Left lung (tissue), 10 donors: Measurements from ENCODE around the gene ARRDC2. TPM values are rescaled to one million over a fixed set of nuclear protein-coding genes. Genes with fewer than 3 reads are reported as not detected.
"Not testable (repeated sequence)": the region's sequence is repeated elsewhere in the genome, so short reads cannot be mapped to it uniquely, and the experiment has no call there.

Source experiments
- ATAC-seq: fragments of 200-7000 bp; cut with Tn5 transposase; one replicate; pipeline ENCODE4 v1.9.1; 2020; ENCODE audit warnings: moderate library complexity
- DNase-seq, 4 donors: peaks; one replicate each; pipeline ENCODE4 v3.0.0-alpha.2; 2013 to 2020
- H3K27ac ChIP-seq, 2 donors: fragments of 200-600 bp; sonication (generic) in 1 of 2; one replicate each; pipeline versions ENCODE4 v1.5.0 to v1.8.0; 2020 to 2021
- H3K27me3 ChIP-seq, 2 donors: fragments of 200-600 bp; sonication (generic) in 1 of 2; one replicate each; pipeline versions ENCODE4 v1.5.0 to v1.8.0; 2020 to 2021
- H3K36me3 ChIP-seq, 2 donors: fragments of 200-600 bp; sonication (generic) in 1 of 2; one replicate each; pipeline versions ENCODE4 v1.5.0 to v1.8.0; 2020 to 2021
- H3K4me1 ChIP-seq, 2 donors: fragments of 200-600 bp; one replicate each; pipeline ENCODE4 v1.8.0; 2021
- H3K4me3 ChIP-seq, 2 donors: fragments of 200-600 bp; sonication (generic) in 1 of 2; one replicate each; pipeline versions ENCODE4 v1.5.0 to v1.8.0; 2020 to 2021; ENCODE audit warnings: mild to moderate bottlenecking in 1 of 2
- H3K9me3 ChIP-seq, 2 donors: fragments of 200-600 bp; sonication (generic) in 1 of 2; one replicate each; pipeline versions ENCODE4 v1.5.0 to v1.8.0; 2020 to 2021
- CTCF ChIP-seq, 2 donors: fragments of 200-600 bp; sonication (generic) in 1 of 2; IDR thresholded peaks; one replicate each; pipeline versions ENCODE4 v1.5.0 to v1.8.0; 2021; ENCODE audit warnings: antibody characterized with exemption in 2 of 2
- intact Hi-C, 2 donors: fragments of 100-400 bp; cut with DNase I; formaldehyde crosslinking; loops; one replicate each; pipeline versions ENCODE4 v1.11.2 to v1.14.2; 2022
- polyA plus RNA-seq, 6 donors: library from polyadenylated mRNA; unstranded; fragments of 120-200 nt; gene quantifications; one replicate each; pipeline ENCODE4 v1.2.1, GENCODE V29; 2013; ENCODE audit not compliant: insufficient read length in 6 of 6
- total RNA-seq, 2 donors: library from RNA; stranded (reverse); fragmentation: NEBNext Ultra II Directional; extraction: Animal tissue kit (Norgen Biotek cat#: 25700); gene quantifications; one replicate each; pipeline ENCODE4 v1.2.1, GENCODE V29; 2021
- donor health status: DM: no; HTN: yes; CAD: no.
- donor health status: DM: no; HTN: no; CAD: no.

Gene ARRDC2
- total and polyA plus RNA-seq, 8 donors, result 7.4 to 37.8 (median 10.3) TPM

- intact Hi-C loops, result no loop called here
- peaks cover 0 to 58% of the 10 kb centered on the region in 2 donors for H3K4me1 ChIP-seq
Observed at GRCh38 chr19:18001777-18002345, 6.1 kb upstream of the ARRDC2 start.

GRCh38 chr19:18002347-18002850, 5.6 kb upstream of the ARRDC2 start:
- Histone ChIP-seq H3K9me3 (no peaks in the 10 kb centered on the region), H3K27ac (peak overlapping the region; percentile 90), H3K4me3 (peak overlapping the region; percentile 53 to 85), H3K4me1 (peaks cover 3 to 63% of the 10 kb centered on the region in 2 donors), H3K27me3 (no peaks in the 10 kb centered on the region), H3K36me3 (peaks cover 0 to 9% of the 10 kb centered on the region in 2 donors)
- peak in 2 of 4 donors; percentile 80 to 93 for DNase-seq
- intact Hi-C loops, result no loop called here
- TF ChIP-seq CTCF (IDR thresholded peaks at IDR 0.05), result no peak
- ATAC-seq, result no peak

More at GRCh38 chr19:18001777-18002345, 6.1 kb upstream of the ARRDC2 start:
- Histone ChIP-seq H3K27me3 (no peaks in the 10 kb centered on the region), H3K9me3 (no peaks in the 10 kb centered on the region), H3K4me3 (peak overlapping the region; percentile 53 to 85), H3K36me3 (peaks cover 0 to 9% of the 10 kb centered on the region in 2 donors), H3K27ac (peak overlapping the region; percentile 90)
- DNase-seq (no peak), ATAC-seq (no peak)
- no peak for TF ChIP-seq CTCF (IDR thresholded peaks at IDR 0.05)

- H3K9me3 ChIP-seq, H3K27me3 ChIP-seq, ATAC-seq, H3K4me3 ChIP-seq, H3K27ac ChIP-seq, DNase-seq: not testable (repeated sequence)
- intact Hi-C loops, result loop anchor here (2.0 to 5.0 kb wide), 2 partner anchors 52 to 53 kb away; no protein-coding TSS in a partner anchor
- H3K4me1 ChIP-seq, result peaks cover 14 to 62% of the 10 kb centered on the region in 2 donors
- peaks cover 0 to 32% of the 10 kb centered on the region in 2 donors for H3K36me3 ChIP-seq
Observed at GRCh38 chr19:18005750-18006149, 2.2 kb upstream of the ARRDC2 start.

GRCh38 chr19:18007044-18007916, 690 bp upstream of the ARRDC2 start:
- DNase-seq, result peak; percentile 73 to 96 (median 87)
- Histone ChIP-seq H3K4me3 (peak overlapping the region; percentile 31 to 53), H3K36me3 (peaks cover 0 to 48% of the 10 kb centered on the region in 2 donors), H3K9me3 (no peaks in the 10 kb centered on the region), H3K27me3 (no peaks in the 10 kb centered on the region), H3K4me1 (peaks cover 14 to 57% of the 10 kb centered on the region in 2 donors), H3K27ac (peak overlapping the region; percentile 74 to 75)
- intact Hi-C loops, result loop anchor here (2.0 to 5.0 kb wide), 2 partner anchors 50 to 52 kb away; no protein-coding TSS in a partner anchor
- ATAC-seq, result peak; percentile 91
- peak; percentile 98 to 100 for TF ChIP-seq CTCF (IDR thresholded peaks at IDR 0.05)

- intact Hi-C loops, result loop anchor here in 1 of 2 donors (5.0 kb wide), 1 partner anchor 48 kb away; no protein-coding TSS in a partner anchor
- peak overlapping the region; percentile 31 to 53 for H3K4me3 ChIP-seq
- H3K27ac ChIP-seq, result peak overlapping the region; percentile 22 to 75
- DNase-seq (no peak), ATAC-seq (no peak)
- no peaks in the 10 kb centered on the region for H3K9me3 ChIP-seq
- peaks cover 14 to 54% of the 10 kb centered on the region in 2 donors for H3K4me1 ChIP-seq
- no peak for TF ChIP-seq CTCF (IDR thresholded peaks at IDR 0.05)
- H3K27me3 ChIP-seq, result no peaks in the 10 kb centered on the region
- peaks cover 0 to 63% of the 10 kb centered on the region in 2 donors for H3K36me3 ChIP-seq
Observed at GRCh38 chr19:18008814-18009213, 844 bp downstream of the ARRDC2 start.
